Activated naive CD4-positive, alpha-beta T cell (primary cell): Measurements from ENCODE around the gene TRAP1.
"Not testable (repeated sequence)": the region's sequence is repeated elsewhere in the genome, so short reads cannot be mapped to it uniquely, and the experiment has no call there.

Source experiments
- DNase-seq, 4 experiments: peaks; one replicate each; lab custom pipeline; 2025; lab: John Stamatoyannopoulos, UW

Gene TRAP1

DNA sequence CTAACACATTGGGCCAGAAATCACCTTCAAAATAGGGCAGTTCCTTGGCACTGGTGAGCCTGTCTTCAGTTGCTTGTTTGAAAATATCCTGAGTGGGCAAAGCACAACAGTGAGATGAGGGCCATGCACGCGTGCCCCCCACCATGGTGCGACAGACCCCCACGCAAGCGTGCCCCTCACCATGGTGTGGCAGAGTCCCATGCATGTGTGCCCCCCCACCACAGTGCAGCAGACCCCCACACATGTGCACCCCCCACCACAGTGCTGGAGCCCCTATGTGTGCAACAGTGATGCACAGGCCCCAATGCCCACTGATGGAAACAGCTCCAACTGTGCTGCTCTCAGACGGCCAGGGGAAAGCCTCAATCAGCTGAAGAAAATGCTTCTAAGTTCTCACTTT is 18.8 kb upstream of the TRAP1 start:
- DNase-seq, result no peak

DNA sequence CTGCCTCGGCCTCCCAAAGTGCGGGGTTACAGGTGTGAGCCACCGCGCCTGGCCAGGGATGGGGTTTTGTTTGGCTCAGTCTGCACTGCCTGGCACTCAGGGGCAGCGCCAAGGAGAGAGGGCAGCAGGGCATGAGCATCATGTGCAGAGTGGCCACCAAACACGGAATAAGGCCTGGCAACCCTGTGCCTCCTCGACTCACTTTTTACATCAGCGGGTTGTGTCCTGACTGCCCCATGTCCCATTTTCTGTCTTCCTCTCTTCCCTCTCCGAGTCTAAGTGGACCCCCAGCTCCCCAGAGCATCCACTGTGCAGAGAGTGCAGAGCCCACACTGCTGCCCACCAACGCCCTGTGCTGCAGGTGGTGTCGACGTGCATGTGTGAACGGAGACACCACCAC is 18.2 kb upstream of the TRAP1 start:
- DNase-seq, result no peak

DNA sequence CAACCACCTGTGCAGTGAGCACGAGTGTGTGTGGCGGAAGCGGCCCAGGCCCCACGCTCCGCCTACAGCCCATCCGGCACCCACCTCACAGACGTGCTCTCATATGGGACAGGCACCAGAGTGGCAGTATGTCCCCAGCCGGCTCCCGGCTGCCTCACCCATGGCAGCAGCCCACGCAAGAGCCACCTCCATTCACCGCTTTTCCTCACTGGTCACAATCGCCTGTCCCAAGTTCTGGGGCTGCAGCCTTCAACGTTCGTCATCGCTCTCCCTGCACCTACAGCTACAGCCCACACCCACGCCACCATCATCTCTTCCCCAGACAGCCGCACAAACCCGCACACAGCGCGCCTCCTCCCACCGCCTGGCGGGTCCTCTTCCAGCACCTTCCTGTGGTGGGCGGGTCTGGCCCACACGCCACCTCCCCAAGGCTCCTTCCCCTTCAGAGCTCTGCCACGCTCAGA is 17.5 kb upstream of the TRAP1 start:
- DNase-seq, result no peak

DNA sequence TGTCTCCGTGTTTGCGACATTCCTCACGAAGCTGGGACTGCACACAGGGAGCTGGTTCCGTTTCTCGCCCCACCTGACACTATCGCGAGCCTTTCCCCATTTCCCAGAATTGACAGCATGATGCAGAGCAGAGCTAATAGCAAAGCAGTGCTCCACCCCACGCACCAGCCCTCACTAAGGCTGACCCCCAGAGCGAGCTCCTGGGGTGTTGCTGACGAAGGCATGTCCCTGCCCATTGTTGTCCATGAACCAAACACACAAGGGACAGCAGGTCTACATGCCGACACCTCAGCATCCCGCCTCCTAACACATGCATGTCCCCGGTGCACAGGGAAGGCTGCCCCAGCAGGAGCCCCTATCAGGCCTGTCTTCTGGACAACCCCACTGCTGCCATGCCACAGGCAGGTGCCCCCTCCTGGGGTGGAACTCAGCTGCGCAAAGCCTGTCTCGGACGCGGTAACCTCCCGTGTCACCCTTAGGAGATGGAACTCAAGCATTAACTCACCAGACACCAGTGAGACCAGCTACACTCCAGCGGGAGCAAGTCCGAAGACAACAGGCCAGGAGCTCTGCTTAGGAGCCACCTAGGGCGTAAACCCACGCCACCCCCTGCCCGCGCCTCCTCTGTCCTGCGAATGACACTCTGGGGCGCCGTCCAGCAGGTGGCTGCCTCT is 16.9 kb upstream of the TRAP1 start:
- DNase-seq, result no peak

DNA sequence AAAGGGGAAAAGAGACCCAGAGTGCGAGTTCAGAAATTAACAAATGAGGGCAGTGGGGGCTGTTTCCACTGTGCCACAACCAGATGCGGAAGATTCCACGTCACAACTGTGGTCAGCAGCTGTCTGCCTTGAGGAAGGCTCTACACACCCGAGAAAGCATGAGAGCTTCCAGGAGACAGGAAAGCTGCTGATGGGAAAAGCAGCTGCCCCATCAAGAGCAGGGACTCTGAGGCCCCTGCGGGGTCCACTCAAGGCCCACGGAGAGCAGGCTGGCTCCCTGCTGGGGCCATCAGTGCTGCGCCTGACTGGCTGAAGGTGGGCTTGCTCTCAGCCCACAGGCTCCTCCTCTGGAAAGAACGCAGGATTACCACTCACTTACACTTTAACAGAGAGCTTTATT is 14.8 kb upstream of the TRAP1 start:
- DNase-seq, result no peak

DNA sequence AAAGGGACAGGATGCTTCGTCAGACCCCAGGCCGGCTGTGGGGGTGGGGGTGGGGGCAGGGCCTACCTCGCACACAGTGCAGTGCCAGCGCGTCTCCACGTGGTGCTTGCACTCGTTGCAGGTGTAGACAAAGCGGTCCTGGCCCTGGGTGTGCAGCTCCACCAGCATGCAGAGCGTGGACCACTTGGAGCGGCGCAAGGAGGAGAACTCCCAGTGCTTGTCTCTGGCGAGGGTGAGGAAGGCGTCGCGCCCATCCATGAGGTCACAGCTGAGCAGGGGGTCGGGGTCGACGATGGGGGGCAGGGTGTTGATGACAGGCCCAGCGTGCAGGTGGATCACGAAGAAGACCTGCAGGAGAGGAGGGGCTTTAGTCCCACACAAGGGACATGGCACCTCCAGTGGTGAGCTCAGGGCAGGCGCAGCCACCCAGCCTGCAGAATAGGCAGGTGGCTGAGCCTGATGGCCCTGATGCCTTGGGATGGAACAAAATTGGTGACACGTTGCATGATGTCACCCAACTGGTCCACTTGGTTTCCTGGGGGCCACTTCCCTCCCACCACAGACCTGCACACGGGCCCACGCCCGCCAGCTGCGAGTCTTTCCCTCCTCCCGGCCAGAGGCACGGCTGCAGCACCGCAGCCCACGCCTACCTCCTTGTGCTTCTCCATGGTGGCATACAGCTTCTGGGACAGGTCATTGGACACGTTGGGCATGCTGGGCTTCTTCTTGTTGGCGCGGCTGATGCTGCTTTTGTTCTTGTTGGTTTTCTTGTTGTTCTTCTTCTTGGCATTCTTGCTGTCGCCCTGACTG is 14.0 kb upstream of the TRAP1 start:
- no peak for DNase-seq

DNA sequence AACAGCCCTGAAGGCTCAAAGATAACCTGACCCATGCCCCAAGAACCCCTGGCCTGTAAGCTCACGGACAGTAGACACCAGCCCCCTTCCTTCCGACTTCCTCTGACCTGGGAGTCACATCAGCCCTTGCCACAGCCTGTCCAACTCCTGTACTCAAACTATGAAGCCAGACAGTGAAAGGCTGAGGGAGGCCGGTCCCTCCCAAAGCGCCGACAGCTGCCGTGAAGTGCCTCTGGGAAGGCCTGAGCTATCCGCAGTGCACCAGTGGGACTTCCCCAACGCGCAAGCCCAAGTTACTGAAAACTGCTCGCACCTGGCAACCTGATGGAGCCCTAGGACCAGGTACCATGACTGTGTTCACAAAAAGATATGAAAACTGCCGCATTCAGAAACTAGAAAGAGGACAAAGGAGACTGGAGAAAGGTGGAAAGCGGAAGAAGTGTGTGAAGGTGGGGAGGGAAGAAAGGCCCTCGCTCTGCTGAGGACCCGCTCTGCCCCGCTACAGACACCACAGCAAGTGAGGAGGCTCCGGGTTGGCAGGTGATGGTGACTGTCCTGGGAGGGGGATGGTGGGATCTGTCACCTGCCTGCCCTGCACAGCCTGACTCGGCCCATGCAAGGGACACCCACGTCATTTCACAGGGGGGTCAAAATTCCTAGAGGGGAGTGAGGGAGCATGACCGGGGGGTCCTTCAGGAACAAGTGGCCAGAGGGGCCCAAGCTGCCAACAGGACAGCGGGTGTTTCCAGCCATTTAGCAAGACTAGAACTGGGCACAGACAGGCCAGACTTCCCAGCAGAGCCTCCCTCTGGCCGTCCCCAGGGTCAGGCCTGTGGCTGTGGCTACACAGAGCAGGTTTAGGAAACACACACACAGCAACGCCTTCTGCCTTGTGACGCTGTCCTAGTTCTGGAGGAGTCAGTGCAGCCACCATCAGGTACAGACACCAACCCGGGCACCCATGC is 13.1 kb upstream of the TRAP1 start:
- DNase-seq, result no peak

DNA sequence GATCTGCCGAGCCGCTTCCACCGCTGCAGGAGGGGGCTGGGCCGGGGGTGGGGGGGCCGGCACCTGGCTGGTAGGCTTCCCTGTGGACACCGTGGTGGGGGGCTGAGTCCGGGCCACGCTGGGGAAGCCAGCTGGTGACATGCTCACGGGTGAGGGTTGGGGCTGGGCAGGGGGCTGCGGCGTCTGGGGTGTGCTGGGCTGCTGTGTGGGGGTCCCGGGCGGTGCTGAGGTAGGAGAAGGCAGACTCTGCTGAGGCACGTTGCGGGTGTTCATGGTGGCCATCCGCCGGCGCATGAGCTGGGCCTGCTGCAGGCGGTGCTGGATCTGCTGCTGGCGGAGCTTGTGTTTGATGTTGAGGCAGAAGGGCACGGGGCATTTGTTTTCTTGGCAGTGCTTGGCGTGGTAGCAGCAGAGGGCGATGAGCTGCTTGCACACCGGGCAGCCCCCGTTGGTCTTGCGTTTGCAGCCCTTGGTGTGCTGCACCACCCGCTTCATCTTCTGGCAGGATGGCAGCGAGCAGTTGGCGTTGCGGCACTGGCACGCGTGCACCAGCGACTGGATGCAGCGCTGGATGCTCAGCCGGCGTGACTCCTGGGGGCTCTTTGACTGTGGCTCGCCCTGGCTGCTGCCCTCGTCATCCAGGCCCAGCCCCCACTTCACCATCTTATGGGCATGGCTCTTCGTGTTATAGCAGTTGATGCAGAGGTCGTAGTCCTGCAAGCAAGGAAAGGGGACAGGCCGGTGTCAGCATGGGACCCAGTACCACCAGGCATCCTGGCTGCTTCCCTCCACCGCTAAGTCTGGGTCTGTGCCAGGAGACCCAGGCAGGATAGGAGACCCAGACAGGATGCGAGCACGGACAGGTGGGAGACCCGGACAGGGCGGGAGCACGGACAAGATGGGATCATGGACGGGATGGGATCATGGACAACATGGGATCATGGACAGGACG is 12.1 kb upstream of the TRAP1 start:
- no peak for DNase-seq

DNA sequence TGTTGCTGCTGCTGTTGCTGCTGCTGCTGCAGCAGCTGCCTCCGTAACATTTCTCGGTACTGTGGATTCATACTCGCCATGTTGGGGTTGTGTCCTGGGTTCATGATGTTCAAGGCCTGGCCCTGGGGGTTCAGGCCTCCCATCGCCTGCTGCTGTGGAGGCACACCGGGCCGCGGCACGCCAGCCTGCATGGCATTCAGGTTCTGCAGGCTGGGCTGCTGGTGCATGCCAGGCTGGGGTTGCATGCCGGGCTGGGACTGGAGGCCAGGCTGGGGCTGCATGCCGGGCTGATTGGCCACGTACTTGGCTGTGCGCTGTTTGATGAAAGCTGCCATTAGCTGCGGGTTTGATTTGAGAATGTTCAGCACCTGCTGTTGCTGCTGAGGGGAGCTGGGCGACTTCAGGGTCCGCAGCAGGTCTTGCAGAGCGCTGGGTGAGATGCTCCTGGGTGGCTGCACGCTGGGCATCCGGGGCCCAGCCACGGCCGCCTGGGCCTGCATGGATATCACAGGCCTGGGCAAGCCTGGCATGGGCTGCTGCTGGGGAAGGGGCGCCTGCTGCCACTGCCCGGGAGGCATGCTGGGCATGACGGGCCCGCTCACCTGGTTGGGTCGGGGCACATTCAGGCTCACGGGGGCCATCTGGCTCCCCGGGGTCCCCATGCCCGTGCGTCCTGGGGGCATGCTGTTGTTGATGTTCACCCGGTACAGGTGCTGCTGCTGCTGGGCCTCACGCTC is 11.3 kb upstream of the TRAP1 start:
- no peak for DNase-seq

DNA sequence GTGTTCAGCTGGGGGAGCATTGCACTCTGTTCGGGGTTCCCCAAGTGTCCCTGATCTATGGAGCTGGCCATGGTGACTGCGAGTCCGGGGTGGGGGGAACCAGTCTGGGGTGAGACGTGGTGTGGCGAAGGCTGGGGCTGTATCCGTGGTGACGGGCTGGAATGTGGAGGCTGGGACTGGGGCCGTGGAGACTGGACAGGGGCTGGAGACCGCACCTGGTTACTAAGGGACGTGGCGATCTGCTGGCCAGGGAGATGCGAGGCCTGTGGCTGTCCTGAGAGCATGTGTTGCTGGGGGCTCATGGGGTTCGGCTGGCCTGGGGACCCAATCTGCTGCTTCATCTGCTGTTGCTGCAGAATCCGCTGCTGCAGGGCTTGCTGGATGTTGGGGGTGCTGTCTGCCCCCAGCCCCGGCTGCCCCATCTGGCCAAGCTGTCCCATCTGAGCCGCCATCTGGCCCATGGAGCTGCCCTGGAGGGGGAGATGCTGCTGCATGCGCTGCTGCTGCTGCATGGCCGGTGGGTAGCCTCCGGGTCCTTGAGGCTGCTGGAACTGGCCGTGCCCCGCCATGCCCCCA is 10.6 kb upstream of the TRAP1 start:
- no peak for DNase-seq

DNA sequence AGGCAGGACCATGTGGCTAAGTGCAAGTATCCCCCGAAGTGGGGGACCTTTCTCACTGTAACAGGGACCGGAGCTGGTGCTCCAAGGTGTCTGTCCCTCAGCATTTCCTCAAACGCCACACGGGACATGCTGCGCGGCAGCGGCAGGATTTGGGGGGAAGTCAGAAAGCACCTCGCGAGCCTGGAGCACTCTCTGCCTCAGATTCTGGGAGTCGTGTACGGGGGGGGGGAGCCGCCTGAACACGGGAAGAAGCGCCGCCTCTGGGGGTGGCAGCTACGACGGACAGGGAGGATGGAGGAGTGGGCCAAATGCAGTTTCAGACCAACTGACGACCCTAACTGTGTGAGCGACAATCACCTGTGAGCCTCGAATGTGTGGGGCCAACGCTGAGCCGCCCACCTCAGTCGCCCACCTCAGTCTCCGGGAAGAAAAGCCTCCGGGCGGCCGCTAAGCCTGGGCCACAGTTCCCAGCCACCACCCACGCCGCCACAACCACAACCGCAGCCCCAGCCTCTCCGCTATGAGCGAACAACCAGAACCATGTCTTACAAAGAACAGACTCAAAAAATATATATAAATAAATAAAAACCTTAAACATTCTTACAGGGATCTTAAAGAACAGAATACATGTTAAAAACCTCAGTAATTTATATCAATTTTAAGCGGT is 8.8 kb upstream of the TRAP1 start:
- DNase-seq, result no peak

DNA sequence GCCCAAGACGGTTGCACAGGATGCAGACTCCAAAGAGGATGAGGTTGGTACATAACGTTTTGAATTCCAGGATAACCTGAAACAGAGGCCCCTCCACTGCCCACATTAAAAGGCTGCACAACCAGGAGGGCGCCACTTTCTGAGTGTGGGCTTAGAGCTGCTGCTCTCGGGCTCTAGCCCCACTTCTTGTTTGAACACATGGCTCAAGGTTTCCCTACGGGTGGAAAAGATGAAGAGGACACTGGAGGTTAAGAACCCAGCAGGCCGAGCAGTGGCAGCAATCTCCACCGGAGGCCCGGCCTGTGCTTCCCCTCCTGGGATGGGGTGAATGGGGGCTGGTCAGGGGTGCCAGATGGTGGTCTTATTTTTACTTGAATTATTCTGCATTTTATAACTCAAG is 8.0 kb upstream of the TRAP1 start:
- DNase-seq, result no peak

DNA sequence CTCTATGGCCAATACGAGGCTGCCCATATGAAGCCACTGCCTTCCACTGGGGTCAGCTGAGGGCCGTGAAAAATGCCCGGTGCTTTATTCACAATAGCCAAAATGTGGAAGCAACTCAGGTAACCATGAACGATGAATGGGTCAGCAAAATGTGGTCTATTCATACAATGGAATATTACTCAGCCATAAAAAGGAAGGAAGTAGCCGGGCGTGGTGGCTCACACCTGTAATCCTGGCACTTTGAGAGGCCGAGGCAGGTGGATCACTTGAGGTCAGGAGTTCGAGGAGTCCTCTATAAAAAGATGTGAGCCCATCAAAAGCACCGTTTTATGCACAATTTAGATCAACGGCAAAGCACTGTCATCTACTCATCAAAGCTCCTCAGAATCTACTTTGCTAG is 5.2 kb upstream of the TRAP1 start:
- DNase-seq, result no peak

DNA sequence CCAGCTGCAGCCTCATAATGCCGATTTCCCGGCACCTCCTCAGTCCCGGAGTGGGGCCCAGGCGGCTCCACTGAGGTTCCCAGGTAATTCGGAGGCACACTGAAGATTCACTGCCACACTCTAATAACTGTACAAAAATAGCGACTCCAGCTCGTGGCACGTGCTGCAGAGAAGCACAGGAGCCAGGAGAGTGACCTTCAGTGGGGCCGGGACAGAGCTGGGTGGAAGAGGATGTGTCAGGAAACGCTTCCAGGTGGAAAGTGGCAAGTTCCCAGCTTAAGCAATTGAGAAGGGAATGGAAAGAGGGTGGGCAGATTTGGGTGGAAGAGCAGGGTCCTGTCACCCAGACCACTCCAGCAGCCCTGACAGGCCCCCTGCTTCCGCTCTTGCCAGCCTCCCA is 3.1 kb upstream of the TRAP1 start:
- DNase-seq, result no peak

DNA sequence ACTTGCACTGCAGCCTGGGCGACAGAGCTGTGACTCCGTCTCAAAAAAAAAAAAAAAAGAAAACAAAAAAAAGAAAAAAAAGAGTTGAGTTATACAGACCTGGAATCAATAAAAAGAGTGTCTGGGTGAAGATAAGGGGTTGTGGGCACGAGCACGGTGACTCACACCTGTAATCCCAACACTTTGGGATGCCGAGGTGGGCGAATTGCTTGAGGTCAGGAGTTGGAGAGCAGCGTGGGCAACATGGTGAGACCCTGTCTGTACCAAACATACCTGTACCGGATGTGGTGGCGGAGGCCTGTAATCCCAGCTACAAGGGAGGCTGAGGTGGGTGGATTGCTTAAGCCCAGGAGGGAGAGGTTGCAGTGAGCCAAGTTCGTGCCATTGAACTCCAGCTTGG is 1.3 kb upstream of the TRAP1 start:
- no peak for DNase-seq

DNA sequence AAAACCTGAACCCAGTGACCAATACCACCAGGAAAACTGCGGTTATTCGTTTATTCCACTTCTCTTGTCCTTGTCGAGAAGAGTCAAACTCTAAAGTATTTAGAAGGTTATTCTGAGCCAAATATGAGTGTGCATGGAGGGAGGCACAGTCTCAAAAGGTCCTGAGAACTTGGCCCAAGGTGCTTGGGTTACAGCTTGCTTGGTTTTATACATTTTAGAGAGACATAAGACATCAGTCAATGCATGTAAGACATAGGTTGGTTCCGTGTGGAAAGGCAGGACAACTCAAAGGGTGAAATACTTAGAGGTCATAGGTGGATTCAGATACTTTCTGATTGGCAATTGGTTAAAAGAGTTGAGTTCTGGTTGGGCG is 681 bp upstream of the TRAP1 start:
- no peak for DNase-seq

DNA sequence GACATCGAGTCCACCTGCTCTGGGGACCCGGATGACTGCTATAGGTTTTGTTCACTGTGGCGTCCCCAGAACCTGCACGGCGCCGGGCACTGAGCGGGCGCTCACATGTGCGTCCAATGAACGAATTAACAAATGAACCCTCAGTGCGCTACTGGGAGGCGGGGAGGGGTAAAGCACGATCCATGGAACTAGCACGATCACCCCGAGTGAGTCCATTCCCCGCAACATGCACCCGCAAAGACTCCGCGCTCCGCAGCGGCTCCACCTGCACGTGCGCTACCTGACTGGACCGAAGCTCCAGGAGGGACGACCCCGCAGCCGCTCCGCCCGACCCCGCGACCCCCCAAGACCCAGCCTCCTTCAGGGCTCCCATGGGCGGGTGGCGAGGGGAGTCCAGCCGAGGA is 491 bp downstream of the TRAP1 start:
- DNase-seq, result peak in 1 of 4 experiments; percentile 35

DNA sequence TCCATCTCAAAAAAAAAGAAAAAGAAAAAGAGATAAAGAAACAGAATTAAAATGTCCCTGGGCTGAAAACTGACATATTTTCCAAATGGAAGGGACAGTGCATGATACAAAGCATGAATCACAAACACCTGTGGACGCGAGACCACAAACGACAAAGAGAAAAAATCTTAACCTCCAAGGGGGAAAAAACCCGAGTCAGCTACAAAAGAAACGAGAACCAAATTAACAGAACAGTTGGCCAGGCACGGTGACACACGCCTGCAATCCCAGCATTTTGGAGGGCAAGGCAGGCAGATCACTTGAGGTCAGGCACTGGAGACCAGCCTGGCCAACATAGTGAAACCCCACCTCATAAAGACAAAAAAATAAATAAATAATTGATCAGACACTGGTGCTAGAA is 1.9 kb downstream of the TRAP1 start:
- no peak for DNase-seq

DNA sequence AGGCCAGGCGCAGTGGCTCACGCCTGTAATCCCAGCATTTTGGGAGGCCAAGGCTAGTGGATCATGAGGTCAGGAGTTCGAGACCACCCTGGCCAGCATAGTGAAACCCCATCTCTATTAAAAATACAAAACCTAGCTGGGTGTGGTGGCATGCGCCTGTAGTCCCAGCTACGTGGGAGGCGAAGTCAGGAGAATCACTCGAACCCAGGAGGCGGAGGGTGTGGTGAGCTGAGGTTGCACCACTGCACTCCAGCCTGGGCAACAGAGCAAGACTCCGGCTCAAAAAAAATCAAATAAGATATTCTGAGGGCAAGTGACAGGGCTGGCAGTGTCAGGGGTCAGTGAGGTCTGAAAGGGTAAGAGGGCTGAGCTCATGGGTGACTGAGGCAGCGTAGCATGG is 2.9 kb downstream of the TRAP1 start:
- DNase-seq, result not testable (repeated sequence)
